ENCODE measurements around the gene POLD4. TPM values are rescaled to one million over a fixed set of nuclear protein-coding genes. Genes with fewer than 3 reads are reported as not detected.

Gene POLD4
- total RNA-seq, 6 donors from 2014 or later, result 55.5 to 173 (median 106) TPM

- WGBS, 2 donors, result 90 to 91% methylated on average over 11 of the region's 11 CpGs
- no peaks in the 10 kb centered on the region for H3K27me3 ChIP-seq
- ATAC-seq (ENCODE audit: low FRiP score in 2 of 2), result no peak
- peaks cover 11 to 34% (median 25%) of the 10 kb centered on the region in 4 donors for H3K36me3 ChIP-seq
- TF ChIP-seq POLR2AphosphoS5 (IDR thresholded peaks at IDR 0.05) (no peak), POLR2A (IDR thresholded peaks at IDR 0.05) (no peak), CTCF (IDR thresholded peaks at IDR 0.05) (no peak), EP300 (IDR thresholded peaks at IDR 0.05) (no peak)
- H3K4me3 ChIP-seq, result no peak overlapping the region
- H3K27ac ChIP-seq, result peak overlapping the region; percentile 22 to 58 (median 42)
- DNase-seq, result no peak
- no peaks in the 10 kb centered on the region for H3K9me3 ChIP-seq
- H3K4me1 ChIP-seq, result peaks cover 10 to 21% (median 14%) of the 10 kb centered on the region in 4 donors
Measured at GRCh38 chr11:67313125-67313890, 40.0 kb downstream of the POLD4 start.

GRCh38 chr11:67312187-67313021 is 40.9 kb downstream of the POLD4 start:
- Histone ChIP-seq H3K27me3 (no peaks in the 10 kb centered on the region), H3K4me3 (no peak overlapping the region), H3K4me1 (peaks cover 6 to 17% (median 11%) of the 10 kb centered on the region in 4 donors), H3K36me3 (peaks cover 14 to 43% (median 29%) of the 10 kb centered on the region in 4 donors), H3K27ac (peak overlapping the region; percentile 31 to 58 (median 42)), H3K9me3 (no peaks in the 10 kb centered on the region)
- 68% methylated on average over 22 of the region's 22 CpGs for WGBS, 2 donors
- ATAC-seq (ENCODE audit: low FRiP score in 2 of 2), result no peak
- peak in 1 of 2 donors; percentile 71 for DNase-seq
- TF ChIP-seq EP300 (IDR thresholded peaks at IDR 0.05), result no peak

- 82 to 90% methylated on average over 12 to 15 of the region's 15 CpGs for WGBS, 2 donors
- DNase-seq (peak in 1 of 2 donors; percentile 64), ATAC-seq (ENCODE audit: low FRiP score in 2 of 2) (no peak)
- H3K4me3 ChIP-seq, result no peak overlapping the region
- TF ChIP-seq POLR2AphosphoS5 (IDR thresholded peaks at IDR 0.05) (no peak), EP300 (IDR thresholded peaks at IDR 0.05) (no peak), POLR2A (IDR thresholded peaks at IDR 0.05) (no peak), CTCF (IDR thresholded peaks at IDR 0.05) (no peak)
- H3K9me3 ChIP-seq, result no peaks in the 10 kb centered on the region
- peak overlapping the region in 3 of 4 donors; percentile 37 to 58 (median 47) for H3K27ac ChIP-seq
- peaks cover 14 to 49% (median 32%) of the 10 kb centered on the region in 4 donors for H3K36me3 ChIP-seq
- no peaks in the 10 kb centered on the region for H3K27me3 ChIP-seq
- peaks cover 6 to 17% (median 10%) of the 10 kb centered on the region in 4 donors for H3K4me1 ChIP-seq
Measured at GRCh38 chr11:67311556-67312082, 41.7 kb downstream of the POLD4 start.

GRCh38 chr11:67311051-67311555 is 42.2 kb downstream of the POLD4 start:
- DNase-seq, result peak in 1 of 2 donors; percentile 69
- H3K4me1 ChIP-seq, result peaks cover 6 to 12% (median 8%) of the 10 kb centered on the region in 4 donors
- no peak for ATAC-seq (ENCODE audit: low FRiP score in 2 of 2)
- H3K27ac ChIP-seq, result no peak overlapping the region
- H3K36me3 ChIP-seq, result peaks cover 14 to 49% (median 32%) of the 10 kb centered on the region in 4 donors
- H3K4me3 ChIP-seq, result no peak overlapping the region
- no peaks in the 10 kb centered on the region for H3K9me3 ChIP-seq
- H3K27me3 ChIP-seq, result no peaks in the 10 kb centered on the region
- TF ChIP-seq POLR2AphosphoS5 (IDR thresholded peaks at IDR 0.05) (no peak), CTCF (IDR thresholded peaks at IDR 0.05) (no peak), POLR2A (IDR thresholded peaks at IDR 0.05) (no peak), EP300 (IDR thresholded peaks at IDR 0.05) (no peak)
- WGBS, 2 donors, result 88 to 93% methylated on average over 17 to 18 of the region's 18 CpGs

All from upper lobe of left lung (tissue), 6 donors.